RWPE2 (cell line): ENCODE measurements around the gene RUSF1.
A peak's percentile ranks its signal among the peaks of the same experiment; 100 is the strongest.
"Not testable (repeated sequence)": the region's sequence is repeated elsewhere in the genome, so short reads cannot be mapped to it uniquely, and the experiment has no call there.

Source experiments
- ATAC-seq: fragments of 200-7000 bp; cut with Tn5 transposase; 3 replicates; pipeline ENCODE4 v1.9.1; 2021; ENCODE audit warnings: low read depth
- DNase-seq: peaks from one replicate; pipeline ENCODE4 v3.0.0-alpha.2; 2020; ENCODE audit warnings: low spot score
- H3K27ac ChIP-seq: fragments of 450-650 bp; 2 replicates; pipeline ENCODE4 v1.5.1; 2017; ENCODE audit warnings: mild to moderate bottlenecking; ENCODE audit not compliant: poor library complexity, severe bottlenecking
- H3K27me3 ChIP-seq: fragments of 250-450 bp; sonication (Bioruptor Pico); 2 replicates; pipeline ENCODE4 v1.5.1; 2021; ENCODE audit warnings: mild to moderate bottlenecking, moderate library complexity; ENCODE audit not compliant: insufficient read depth, poor library complexity, severe bottlenecking
- H3K36me3 ChIP-seq: fragments of 250-450 bp; sonication (Bioruptor Pico); 2 replicates; pipeline ENCODE4 v1.5.1; 2020; ENCODE audit warnings: low read depth, mild to moderate bottlenecking, moderate library complexity
- H3K4me1 ChIP-seq: fragments of 250-450 bp; sonication (Bioruptor Pico); 2 replicates; pipeline ENCODE4 v1.5.1; 2021; ENCODE audit warnings: mild to moderate bottlenecking, moderate library complexity; ENCODE audit not compliant: insufficient read depth, poor library complexity, severe bottlenecking
- H3K4me3 ChIP-seq: fragments of 250-450 bp; sonication (Bioruptor Pico); 2 replicates; pipeline ENCODE4 v1.5.1; 2021; ENCODE audit warnings: mild to moderate bottlenecking, moderate library complexity; ENCODE audit not compliant: severe bottlenecking
- H3K9me3 ChIP-seq: fragments of 250-450 bp; sonication (Bioruptor Pico); 2 replicates; pipeline ENCODE4 v1.5.1; 2021; ENCODE audit warnings: mild to moderate bottlenecking, moderate library complexity; ENCODE audit not compliant: severe bottlenecking
- CTCF ChIP-seq: fragments of 450-650 bp; IDR thresholded peaks from one replicate; pipeline ENCODE4 v1.5.1; 2017; ENCODE audit warnings: mild to moderate bottlenecking, moderate library complexity; ENCODE audit not compliant: poor library complexity, severe bottlenecking

RUSF1 gene

GRCh38 chr16:31507617-31507928 lies 618 bp downstream of the RUSF1 start:
- TF ChIP-seq CTCF: no peak
- peak overlapping the region; percentile 98 for H3K4me3 ChIP-seq
- peak overlapping the region; percentile 54 for H3K27ac ChIP-seq
- H3K4me1 ChIP-seq: peaks cover 4% of the 10 kb centered on the region
- DNase-seq (no peak), ATAC-seq (no peak; the same call in 1 of the 3 replicates)
- peaks cover 12% of the 10 kb centered on the region for H3K36me3 ChIP-seq
- H3K9me3 ChIP-seq: no peaks in the 10 kb centered on the region
- no peaks in the 10 kb centered on the region for H3K27me3 ChIP-seq

- ATAC-seq: no peak
- no peak overlapping the region for H3K27ac ChIP-seq
- TF ChIP-seq CTCF: no peak
Measured at GRCh38 chr16:31505483-31505882, 2.7 kb downstream of the RUSF1 start.

GRCh38 chr16:31504159-31504558 lies 4.0 kb downstream of the RUSF1 start:
- H3K4me1 ChIP-seq: no peaks in the 10 kb centered on the region
- TF ChIP-seq CTCF: no peak
- no peak for DNase-seq
- H3K36me3 ChIP-seq: peaks cover 26% of the 10 kb centered on the region
- no peaks in the 10 kb centered on the region for H3K27me3 ChIP-seq
- H3K4me3 ChIP-seq: no peak overlapping the region
- H3K27ac ChIP-seq: no peak overlapping the region
- no peak for ATAC-seq
- H3K9me3 ChIP-seq: no peaks in the 10 kb centered on the region

More at GRCh38 chr16:31505483-31505882, 2.7 kb downstream of the RUSF1 start:
- peaks cover 17% of the 10 kb centered on the region for H3K36me3 ChIP-seq
- no peaks in the 10 kb centered on the region for H3K9me3 ChIP-seq
- H3K4me1 ChIP-seq: peaks cover 4% of the 10 kb centered on the region
- DNase-seq: no peak
- no peaks in the 10 kb centered on the region for H3K27me3 ChIP-seq
- no peak overlapping the region for H3K4me3 ChIP-seq

GRCh38 chr16:31503555-31503954 lies 4.6 kb downstream of the RUSF1 start:
- not testable (repeated sequence) for H3K27me3 ChIP-seq, ATAC-seq, H3K9me3 ChIP-seq, H3K27ac ChIP-seq, H3K4me3 ChIP-seq, H3K4me1 ChIP-seq, DNase-seq
- H3K36me3 ChIP-seq: peaks cover 32% of the 10 kb centered on the region

- H3K9me3 ChIP-seq: no peaks in the 10 kb centered on the region
- no peaks in the 10 kb centered on the region for H3K4me1 ChIP-seq
- H3K27me3 ChIP-seq: no peaks in the 10 kb centered on the region
- no peak overlapping the region for H3K27ac ChIP-seq
- H3K36me3 ChIP-seq: peaks cover 38% of the 10 kb centered on the region
- no peak overlapping the region for H3K4me3 ChIP-seq
- ATAC-seq (no peak), DNase-seq (no peak)
- no peak for TF ChIP-seq CTCF
Measured at GRCh38 chr16:31502981-31503380, 5.2 kb downstream of the RUSF1 start.

- no peak overlapping the region for H3K4me3 ChIP-seq
- H3K27ac ChIP-seq: no peak overlapping the region
- H3K27me3 ChIP-seq: no peaks in the 10 kb centered on the region
- DNase-seq (no peak), ATAC-seq (no peak)
- no peaks in the 10 kb centered on the region for H3K9me3 ChIP-seq
- no peak for TF ChIP-seq CTCF
- no peaks in the 10 kb centered on the region for H3K4me1 ChIP-seq
- H3K36me3 ChIP-seq: peaks cover 47% of the 10 kb centered on the region
Measured at GRCh38 chr16:31501966-31502348, 6.2 kb downstream of the RUSF1 start.
